Measurements from ENCODE around the gene JARID2. TPM values are rescaled to one million over a fixed set of nuclear protein-coding genes. Genes with fewer than 3 reads are reported as not detected.

JARID2 gene
- total and polyA plus RNA-seq, 2 of the 4 experiments (the other 2 are of a cell fraction) = 9.6 to 12.9 TPM

DNA sequence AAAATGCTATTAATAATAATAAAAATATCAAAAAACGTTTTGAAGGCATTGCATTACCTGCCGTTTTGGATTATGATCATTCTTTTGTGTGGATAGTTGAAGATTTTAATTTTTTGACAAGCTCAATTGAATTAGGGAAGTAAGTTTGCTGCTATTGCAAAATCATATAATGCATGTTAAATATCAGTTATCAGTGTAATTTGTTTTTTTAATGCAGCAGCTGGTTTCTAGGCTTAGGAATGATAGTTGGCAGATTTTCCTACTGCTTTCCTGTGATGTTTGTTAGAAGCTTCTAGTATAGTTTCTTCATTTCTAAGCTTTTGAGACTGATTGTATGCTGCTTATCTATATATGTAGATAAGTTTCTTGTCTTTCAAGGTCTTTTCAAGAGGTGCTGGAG, 99.0 kb downstream of the JARID2 start:
- no peak overlapping the region for H3K27ac ChIP-seq (ENCODE audit: insufficient read depth, low read length)
- no peak overlapping the region for H2AFZ ChIP-seq (replicated peaks; ENCODE audit: low read length, poor library complexity)
- no peak overlapping the region for H2AK9ac ChIP-seq (replicated peaks; ENCODE audit: low read depth, low read length, poor library complexity)
- H3K4me3 ChIP-seq (ENCODE audit: insufficient read depth, low read depth, low read length) = no peak overlapping the region
- H4K5ac ChIP-seq (ENCODE audit: low read depth, low read length) = no peak overlapping the region
- no peak for ATAC-seq (ENCODE audit: low read depth)
- no peak overlapping the region for H3K9ac ChIP-seq (ENCODE audit: low read depth, low read length)
- peaks cover 14% of the 10 kb centered on the region for H3K4me1 ChIP-seq (ENCODE audit: control insufficient read depth, insufficient read depth, low read length)
- no peak overlapping the region for H2BK15ac ChIP-seq (ENCODE audit: low read depth, low read length)
- H4K8ac ChIP-seq (ENCODE audit: low read depth in 2 of 2, low read length in 2 of 2) = no peak overlapping the region
- H2BK20ac ChIP-seq (ENCODE audit: low read depth, low read length) = no peak overlapping the region
- H2AK5ac ChIP-seq (ENCODE audit: low read depth, low read length) = no peak overlapping the region
- H4K91ac ChIP-seq (ENCODE audit: insufficient read depth, low read depth, low read length) = no peak overlapping the region
- in situ Hi-C loops (cut with MboI; ENCODE audit: low sequenced_read_pairs) = no loop called here
- 0 out of 2 replicates have a peak overlapping the region, but pooled peaks have one; percentile 38 for H3K4me2 ChIP-seq (ENCODE audit: low read depth, low read length)
- H3K4ac ChIP-seq (ENCODE audit: low read depth, low read length) = no peak overlapping the region
- TF ChIP-seq MAZ (IDR thresholded peaks at IDR 0.05; ENCODE audit: borderline replicate concordance, low read depth, low read length) (no peak), RFX5 (IDR thresholded peaks at IDR 0.05; ENCODE audit: low read depth, low read length) (no peak), SMC3 (IDR thresholded peaks at IDR 0.05; ENCODE audit: low read depth, low read length) (no peak), MXI1 (IDR thresholded peaks at IDR 0.05; ENCODE audit: borderline replicate concordance, low read depth, low read length) (no peak), FOS (IDR thresholded peaks at IDR 0.05; ENCODE audit: low read depth, low read length) (no peak), RAD21 (IDR thresholded peaks at IDR 0.05; ENCODE audit: low read length) (no peak), CEBPB (IDR thresholded peaks at IDR 0.05; ENCODE audit: low read depth, low read length) (no peak), BHLHE40 (IDR thresholded peaks at IDR 0.05; ENCODE audit: low read depth, low read length) (no peak), CHD1 (IDR thresholded peaks at IDR 0.05; ENCODE audit: low read depth, low read length) (no peak), NFE2L2 (IDR thresholded peaks at IDR 0.05; ENCODE audit: low read depth, low read length) (no peak), RCOR1 (IDR thresholded peaks at IDR 0.05; ENCODE audit: insufficient replicate concordance, low read length) (no peak)
- TF ChIP-seq, protein P1, sequence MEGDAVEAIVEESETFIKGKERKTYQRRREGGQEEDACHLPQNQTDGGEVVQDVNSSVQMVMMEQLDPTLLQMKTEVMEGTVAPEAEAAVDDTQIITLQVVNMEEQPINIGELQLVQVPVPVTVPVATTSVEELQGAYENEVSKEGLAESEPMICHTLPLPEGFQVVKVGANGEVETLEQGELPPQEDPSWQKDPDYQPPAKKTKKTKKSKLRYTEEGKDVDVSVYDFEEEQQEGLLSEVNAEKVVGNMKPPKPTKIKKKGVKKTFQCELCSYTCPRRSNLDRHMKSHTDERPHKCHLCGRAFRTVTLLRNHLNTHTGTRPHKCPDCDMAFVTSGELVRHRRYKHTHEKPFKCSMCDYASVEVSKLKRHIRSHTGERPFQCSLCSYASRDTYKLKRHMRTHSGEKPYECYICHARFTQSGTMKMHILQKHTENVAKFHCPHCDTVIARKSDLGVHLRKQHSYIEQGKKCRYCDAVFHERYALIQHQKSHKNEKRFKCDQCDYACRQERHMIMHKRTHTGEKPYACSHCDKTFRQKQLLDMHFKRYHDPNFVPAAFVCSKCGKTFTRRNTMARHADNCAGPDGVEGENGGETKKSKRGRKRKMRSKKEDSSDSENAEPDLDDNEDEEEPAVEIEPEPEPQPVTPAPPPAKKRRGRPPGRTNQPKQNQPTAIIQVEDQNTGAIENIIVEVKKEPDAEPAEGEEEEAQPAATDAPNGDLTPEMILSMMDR (conservative IDR thresholded peaks at IDR 0.05; ENCODE audit: low read depth, low read length) = no peak
- TF ChIP-seq, protein P2, sequence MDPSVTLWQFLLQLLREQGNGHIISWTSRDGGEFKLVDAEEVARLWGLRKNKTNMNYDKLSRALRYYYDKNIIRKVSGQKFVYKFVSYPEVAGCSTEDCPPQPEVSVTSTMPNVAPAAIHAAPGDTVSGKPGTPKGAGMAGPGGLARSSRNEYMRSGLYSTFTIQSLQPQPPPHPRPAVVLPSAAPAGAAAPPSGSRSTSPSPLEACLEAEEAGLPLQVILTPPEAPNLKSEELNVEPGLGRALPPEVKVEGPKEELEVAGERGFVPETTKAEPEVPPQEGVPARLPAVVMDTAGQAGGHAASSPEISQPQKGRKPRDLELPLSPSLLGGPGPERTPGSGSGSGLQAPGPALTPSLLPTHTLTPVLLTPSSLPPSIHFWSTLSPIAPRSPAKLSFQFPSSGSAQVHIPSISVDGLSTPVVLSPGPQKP (IDR thresholded peaks at IDR 0.05; ENCODE audit: borderline replicate concordance, low read depth, low read length) = no peak
- peaks cover 24 to 79% of the 10 kb centered on the region in 2 experiments for H3K79me1 ChIP-seq (ENCODE audit: low read depth in 1 of 2, low read length in 2 of 2)
- no CpG with 5 or more reads among the region's 2 CpGs for WGBS, 2 experiments (ENCODE audit: extremely low coverage in 2 of 2, insufficient read length in 1 of 2)
- H3K9me3 ChIP-seq (ENCODE audit: control insufficient read depth, insufficient read depth, low read length) = no peaks in the 10 kb centered on the region
- no peak overlapping the region for H3K23ac ChIP-seq (ENCODE audit: low read depth, low read length)
- CTCF ChIA-PET = interaction anchor here (0.5 to 0.9 kb wide), 4 partner anchors 12 to 449 kb away, joined by 3 to 4 read pairs (median 4); no protein-coding TSS in a partner anchor
- no peak overlapping the region for H2BK5ac ChIP-seq (ENCODE audit: low read depth, low read length, poor library complexity, severe bottlenecking)
- H4K20me1 ChIP-seq (ENCODE audit: insufficient read depth, low read length) = peaks cover 79% of the 10 kb centered on the region
- H3K36me3 ChIP-seq (ENCODE audit: control insufficient read depth, insufficient read depth, low read length) = no peaks in the 10 kb centered on the region
- H3K56ac ChIP-seq (ENCODE audit: extremely low read depth, insufficient read depth, low read length) = no peak overlapping the region
- BruUV-seq (replicated peaks) = no TSS peak
- no peak overlapping the region for H2BK120ac ChIP-seq (ENCODE audit: low read depth, low read length)
- intact Hi-C loops (cut with micrococcal nuclease) = no loop called here
- H3K14ac ChIP-seq (replicated peaks; ENCODE audit: low read depth, low read length) = no peak overlapping the region
- POLR2A ChIA-PET (ENCODE audit: unreplicated experiment) = no interaction called here
- dilution Hi-C loops (cut with HindIII; ENCODE audit: low sequenced_read_pairs, unreplicated experiment) = no loop called here
- DNase-seq = no peak
- no peaks in the 10 kb centered on the region for H3K27me3 ChIP-seq (ENCODE audit: control insufficient read depth, insufficient read depth, low read length)
- H3K18ac ChIP-seq (ENCODE audit: low read depth, low read length) = no peak overlapping the region
- peaks cover 14% of the 10 kb centered on the region for H3K9me1 ChIP-seq (ENCODE audit: insufficient read depth, low read length)
